MM.1S (cell line): ENCODE results near the gene IFT74.
"Not testable (repeated sequence)": the region's sequence is repeated elsewhere in the genome, so short reads cannot be mapped to it uniquely, and the experiment has no call there.

ENCODE experiments used
- EZH2phosphoT487 ChIP-seq: fragments of 300-600 bp; sonication (generic); IDR thresholded peaks from 2 replicates; pipeline ENCODE4 v1.6.1; 2018; ENCODE audit warnings: antibody characterized with exemption, low read length
- TF ChIP-seq, protein P1 (sequence below): fragments of 300-600 bp; sonication (generic); IDR thresholded peaks from 2 replicates; pipeline ENCODE4 v1.5.1; 2016; ENCODE audit warnings: antibody characterized with exemption, low read length, mixed read lengths

DNA sequence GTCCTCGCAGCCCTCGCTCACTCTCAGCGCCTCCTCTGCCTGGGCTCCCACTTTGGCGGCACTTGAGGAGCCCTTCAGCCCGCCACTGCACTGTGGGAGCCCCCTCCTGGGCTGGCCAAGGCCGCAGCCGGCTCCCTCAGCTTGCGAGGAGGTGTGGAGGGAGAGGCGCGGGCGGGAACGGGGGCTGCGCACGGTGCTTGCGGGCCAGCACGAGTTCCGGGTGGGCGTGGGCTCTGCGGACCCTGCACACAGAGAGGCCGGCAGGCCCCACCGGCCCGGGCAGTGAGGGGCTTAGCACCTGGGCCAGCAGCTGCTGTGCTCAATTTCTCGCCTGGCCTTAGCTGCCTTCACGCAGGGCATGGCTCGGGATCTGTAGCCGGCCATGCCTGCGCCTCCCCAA is 136.3 kb downstream of the IFT74 start:
- TF ChIP-seq, protein P1, sequence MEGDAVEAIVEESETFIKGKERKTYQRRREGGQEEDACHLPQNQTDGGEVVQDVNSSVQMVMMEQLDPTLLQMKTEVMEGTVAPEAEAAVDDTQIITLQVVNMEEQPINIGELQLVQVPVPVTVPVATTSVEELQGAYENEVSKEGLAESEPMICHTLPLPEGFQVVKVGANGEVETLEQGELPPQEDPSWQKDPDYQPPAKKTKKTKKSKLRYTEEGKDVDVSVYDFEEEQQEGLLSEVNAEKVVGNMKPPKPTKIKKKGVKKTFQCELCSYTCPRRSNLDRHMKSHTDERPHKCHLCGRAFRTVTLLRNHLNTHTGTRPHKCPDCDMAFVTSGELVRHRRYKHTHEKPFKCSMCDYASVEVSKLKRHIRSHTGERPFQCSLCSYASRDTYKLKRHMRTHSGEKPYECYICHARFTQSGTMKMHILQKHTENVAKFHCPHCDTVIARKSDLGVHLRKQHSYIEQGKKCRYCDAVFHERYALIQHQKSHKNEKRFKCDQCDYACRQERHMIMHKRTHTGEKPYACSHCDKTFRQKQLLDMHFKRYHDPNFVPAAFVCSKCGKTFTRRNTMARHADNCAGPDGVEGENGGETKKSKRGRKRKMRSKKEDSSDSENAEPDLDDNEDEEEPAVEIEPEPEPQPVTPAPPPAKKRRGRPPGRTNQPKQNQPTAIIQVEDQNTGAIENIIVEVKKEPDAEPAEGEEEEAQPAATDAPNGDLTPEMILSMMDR: not testable (repeated sequence)
- not testable (repeated sequence) for TF ChIP-seq EZH2phosphoT487
